Measurements from ENCODE around the gene SFMBT1.

SFMBT1 gene

GRCh38 chr3:52990637-52991036 lies 55.2 kb downstream of the SFMBT1 start:
- H3K4me3 ChIP-seq (ENCODE audit: low read depth, low read length) = no peak overlapping the region
- DNase-seq (ENCODE audit: low read depth) = no peak
- TF ChIP-seq CTCF (conservative IDR thresholded peaks at IDR 0.05; ENCODE audit: low read depth, low read length) = no peak

GRCh38 chr3:52986938-52987337 lies 58.9 kb downstream of the SFMBT1 start:
- peak; percentile 79 for DNase-seq (ENCODE audit: low read depth)
- no peak overlapping the region for H3K4me3 ChIP-seq (ENCODE audit: low read depth, low read length)

GRCh38 chr3:52986049-52986448 lies 59.8 kb downstream of the SFMBT1 start:
- H3K4me3 ChIP-seq (ENCODE audit: low read depth, low read length) = no peak overlapping the region
- no peak for TF ChIP-seq CTCF (conservative IDR thresholded peaks at IDR 0.05; ENCODE audit: low read depth, low read length)
- DNase-seq (ENCODE audit: low read depth) = peak; percentile 35

More at GRCh38 chr3:52986938-52987337, 58.9 kb downstream of the SFMBT1 start:
- TF ChIP-seq CTCF (conservative IDR thresholded peaks at IDR 0.05; ENCODE audit: low read depth, low read length) = peak; percentile 77

GRCh38 chr3:52983828-52984227 lies 62.0 kb downstream of the SFMBT1 start:
- TF ChIP-seq CTCF (conservative IDR thresholded peaks at IDR 0.05; ENCODE audit: low read depth, low read length) = no peak
- H3K4me3 ChIP-seq (ENCODE audit: low read depth, low read length) = no peak overlapping the region
- no peak for DNase-seq (ENCODE audit: low read depth)

GRCh38 chr3:52983336-52983807 lies 62.5 kb downstream of the SFMBT1 start:
- no peak for TF ChIP-seq CTCF (conservative IDR thresholded peaks at IDR 0.05; ENCODE audit: low read depth, low read length)
- DNase-seq (ENCODE audit: low read depth) = no peak
- H3K4me3 ChIP-seq (ENCODE audit: low read depth, low read length) = no peak overlapping the region

GRCh38 chr3:52982839-52983238 lies 63.0 kb downstream of the SFMBT1 start:
- no peak overlapping the region for H3K4me3 ChIP-seq (ENCODE audit: low read depth, low read length)
- DNase-seq (ENCODE audit: low read depth) = no peak
- TF ChIP-seq CTCF (conservative IDR thresholded peaks at IDR 0.05; ENCODE audit: low read depth, low read length) = no peak

- no peak for DNase-seq (ENCODE audit: low read depth)
- no peak overlapping the region for H3K4me3 ChIP-seq (ENCODE audit: low read depth, low read length)
- TF ChIP-seq CTCF (conservative IDR thresholded peaks at IDR 0.05; ENCODE audit: low read depth, low read length) = no peak
Observed at GRCh38 chr3:52979190-52979983, 66.5 kb downstream of the SFMBT1 start.
